LNCAP (cell line): ENCODE data around the gene COQ9.

Experiments used
- TF ChIP-seq, protein P1 (sequence below): fragments of 450-650 bp; IDR thresholded peaks from 2 replicates; pipeline ENCODE4 v1.5.1; 2017; ENCODE audit warnings: mild to moderate bottlenecking

COQ9 gene

DNA sequence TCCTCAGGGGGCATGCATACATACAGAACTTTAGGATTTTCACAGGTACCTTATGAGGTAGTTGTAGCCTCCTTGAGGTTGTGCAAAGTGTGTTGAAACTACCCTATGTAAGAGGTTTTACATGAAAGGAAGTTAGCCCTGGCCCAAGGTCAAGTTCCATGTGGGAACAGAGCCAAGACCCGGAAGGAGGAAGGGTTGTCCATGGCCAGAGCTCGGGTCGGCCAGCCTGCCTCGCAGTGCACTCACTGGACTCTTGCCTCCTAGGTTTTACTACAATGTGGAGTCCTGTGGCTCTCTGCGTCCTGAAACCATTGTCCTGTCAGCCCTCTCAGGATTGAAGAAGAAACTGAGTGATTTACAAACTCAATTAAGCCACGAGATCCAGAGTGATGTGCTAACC, 23.4 kb downstream of the COQ9 start:
- TF ChIP-seq, protein P1, sequence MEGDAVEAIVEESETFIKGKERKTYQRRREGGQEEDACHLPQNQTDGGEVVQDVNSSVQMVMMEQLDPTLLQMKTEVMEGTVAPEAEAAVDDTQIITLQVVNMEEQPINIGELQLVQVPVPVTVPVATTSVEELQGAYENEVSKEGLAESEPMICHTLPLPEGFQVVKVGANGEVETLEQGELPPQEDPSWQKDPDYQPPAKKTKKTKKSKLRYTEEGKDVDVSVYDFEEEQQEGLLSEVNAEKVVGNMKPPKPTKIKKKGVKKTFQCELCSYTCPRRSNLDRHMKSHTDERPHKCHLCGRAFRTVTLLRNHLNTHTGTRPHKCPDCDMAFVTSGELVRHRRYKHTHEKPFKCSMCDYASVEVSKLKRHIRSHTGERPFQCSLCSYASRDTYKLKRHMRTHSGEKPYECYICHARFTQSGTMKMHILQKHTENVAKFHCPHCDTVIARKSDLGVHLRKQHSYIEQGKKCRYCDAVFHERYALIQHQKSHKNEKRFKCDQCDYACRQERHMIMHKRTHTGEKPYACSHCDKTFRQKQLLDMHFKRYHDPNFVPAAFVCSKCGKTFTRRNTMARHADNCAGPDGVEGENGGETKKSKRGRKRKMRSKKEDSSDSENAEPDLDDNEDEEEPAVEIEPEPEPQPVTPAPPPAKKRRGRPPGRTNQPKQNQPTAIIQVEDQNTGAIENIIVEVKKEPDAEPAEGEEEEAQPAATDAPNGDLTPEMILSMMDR, result no peak

DNA sequence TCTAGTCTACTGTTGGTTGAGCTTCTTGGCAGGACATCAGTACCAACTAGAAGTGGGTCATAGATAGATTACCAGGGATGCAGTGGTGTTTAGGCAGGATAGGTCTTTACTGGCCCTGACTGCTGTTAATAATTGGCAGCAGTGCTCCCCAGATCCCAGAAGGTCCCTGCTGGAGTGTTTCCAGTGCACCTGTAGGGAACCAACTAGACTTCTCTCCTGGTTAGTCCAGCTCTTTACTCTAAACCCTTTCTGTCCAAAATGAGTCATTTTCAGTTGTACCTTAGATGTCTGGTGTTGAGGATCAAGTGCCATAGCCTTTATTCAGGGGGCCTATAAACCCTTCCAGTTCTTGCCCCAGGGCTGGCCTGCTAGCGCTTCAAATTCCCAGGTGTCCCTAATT, 23.9 kb downstream of the COQ9 start:
- TF ChIP-seq, protein P1, result no peak

DNA sequence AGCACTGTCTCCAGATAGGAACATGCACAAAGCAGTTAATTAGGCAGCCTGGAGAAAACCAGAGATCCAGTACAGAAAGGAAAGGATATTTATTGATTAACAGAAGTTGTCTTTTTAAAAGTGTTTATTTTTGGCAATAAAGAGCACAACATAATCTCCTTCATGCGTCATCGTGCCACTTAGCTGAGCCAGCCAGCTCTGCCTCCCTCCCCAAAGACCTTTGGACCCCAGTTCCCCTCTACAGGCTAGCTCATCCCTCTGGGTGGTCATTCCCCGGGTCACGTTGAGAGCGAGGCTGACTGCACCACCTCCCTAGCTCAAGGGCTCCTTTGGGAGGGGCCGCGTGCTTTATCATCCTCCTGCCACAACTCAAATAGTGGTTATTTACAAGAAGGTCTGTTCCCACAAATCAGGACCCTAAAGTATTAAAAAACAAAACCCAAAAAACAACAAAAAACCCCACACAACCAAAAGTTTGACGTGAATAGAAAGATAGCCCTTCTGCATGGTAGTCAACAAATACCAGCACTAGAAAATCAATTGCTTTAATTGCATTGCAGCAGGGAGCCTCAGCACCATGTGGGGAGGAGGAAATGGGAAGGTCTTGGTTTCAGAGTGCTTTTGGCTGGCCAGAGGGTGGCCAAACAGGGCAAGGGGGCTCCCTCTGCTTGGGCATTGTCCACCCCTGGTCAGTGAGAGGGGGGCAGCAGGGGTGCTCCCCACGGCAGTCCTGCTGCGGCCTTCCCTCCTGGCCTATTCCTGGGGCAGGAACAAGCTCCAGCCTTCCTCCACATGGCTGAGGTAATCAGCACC, 24.8 kb downstream of the COQ9 start:
- TF ChIP-seq, protein P1, result no peak

DNA sequence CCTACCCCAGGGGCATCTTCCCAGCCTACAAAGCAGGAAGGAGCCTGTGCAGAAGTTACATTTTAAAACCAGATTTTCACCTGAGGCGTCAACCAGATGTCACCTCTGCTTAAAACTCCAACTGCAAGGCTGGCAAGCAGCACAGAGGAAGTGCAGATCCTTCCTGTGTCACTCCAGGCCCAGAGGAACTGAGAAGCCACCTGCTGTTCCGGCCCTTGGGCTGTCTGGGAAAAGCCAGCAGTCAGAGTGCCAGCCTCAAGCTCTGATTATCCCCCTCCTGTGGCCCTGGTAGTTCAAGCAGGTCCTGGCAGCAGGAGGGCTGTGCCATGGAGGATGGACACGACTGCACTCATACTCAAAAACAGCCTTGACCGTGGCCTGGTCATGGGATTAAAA, 25.4 kb downstream of the COQ9 start:
- TF ChIP-seq, protein P1, result no peak

DNA sequence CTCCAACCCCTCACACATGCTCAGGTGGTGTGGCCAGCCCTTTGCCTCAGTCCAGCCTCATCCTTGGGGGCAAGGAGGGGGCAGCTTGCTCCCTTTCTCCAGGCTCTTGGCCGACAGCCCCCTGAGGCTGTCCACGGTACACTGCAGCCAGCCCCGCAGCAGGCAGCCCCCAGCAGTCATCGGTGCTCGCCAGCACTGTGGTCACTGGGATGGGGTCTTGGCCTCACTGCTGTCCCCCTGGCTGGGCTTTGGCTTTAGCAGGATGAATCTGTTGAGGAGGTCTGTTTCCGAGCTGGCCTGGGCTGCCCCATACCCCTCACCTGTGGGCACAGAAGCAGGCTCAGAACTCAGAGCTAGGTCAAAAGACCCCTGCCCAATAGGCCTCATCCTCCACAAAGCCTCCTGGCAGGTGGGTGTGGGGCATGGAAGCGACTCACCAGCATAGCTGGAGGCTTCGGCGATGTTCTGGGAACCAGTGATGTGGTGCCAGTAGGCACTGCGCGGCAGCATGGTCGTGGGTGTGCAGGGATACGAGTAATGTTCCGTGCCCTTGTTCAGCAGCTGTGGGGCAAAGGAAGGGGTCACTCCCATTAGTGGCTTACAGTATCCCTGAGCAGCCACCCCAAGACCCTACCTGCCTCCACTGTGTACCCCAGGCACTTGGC, 26.0 kb downstream of the COQ9 start:
- TF ChIP-seq, protein P1, result no peak

DNA sequence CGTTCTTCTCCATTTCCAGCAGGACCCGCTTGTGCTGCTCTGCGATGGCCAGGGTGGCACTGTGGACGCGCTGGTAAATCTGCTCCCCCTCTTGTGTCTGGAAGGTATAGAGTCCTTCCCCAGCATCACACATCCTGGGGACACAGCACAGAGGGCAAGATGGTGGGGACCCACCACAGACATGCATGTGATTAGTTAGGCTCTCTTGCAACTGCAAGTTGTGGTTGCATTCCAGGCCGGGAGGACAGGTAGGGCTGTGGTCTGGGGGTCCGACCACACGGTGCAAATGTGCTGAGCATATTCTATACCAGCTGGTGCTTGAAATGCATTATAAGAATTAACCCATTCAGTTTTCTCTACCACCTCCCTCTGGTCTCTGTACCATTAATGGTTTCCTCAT, 26.6 kb downstream of the COQ9 start:
- TF ChIP-seq, protein P1, result no peak

DNA sequence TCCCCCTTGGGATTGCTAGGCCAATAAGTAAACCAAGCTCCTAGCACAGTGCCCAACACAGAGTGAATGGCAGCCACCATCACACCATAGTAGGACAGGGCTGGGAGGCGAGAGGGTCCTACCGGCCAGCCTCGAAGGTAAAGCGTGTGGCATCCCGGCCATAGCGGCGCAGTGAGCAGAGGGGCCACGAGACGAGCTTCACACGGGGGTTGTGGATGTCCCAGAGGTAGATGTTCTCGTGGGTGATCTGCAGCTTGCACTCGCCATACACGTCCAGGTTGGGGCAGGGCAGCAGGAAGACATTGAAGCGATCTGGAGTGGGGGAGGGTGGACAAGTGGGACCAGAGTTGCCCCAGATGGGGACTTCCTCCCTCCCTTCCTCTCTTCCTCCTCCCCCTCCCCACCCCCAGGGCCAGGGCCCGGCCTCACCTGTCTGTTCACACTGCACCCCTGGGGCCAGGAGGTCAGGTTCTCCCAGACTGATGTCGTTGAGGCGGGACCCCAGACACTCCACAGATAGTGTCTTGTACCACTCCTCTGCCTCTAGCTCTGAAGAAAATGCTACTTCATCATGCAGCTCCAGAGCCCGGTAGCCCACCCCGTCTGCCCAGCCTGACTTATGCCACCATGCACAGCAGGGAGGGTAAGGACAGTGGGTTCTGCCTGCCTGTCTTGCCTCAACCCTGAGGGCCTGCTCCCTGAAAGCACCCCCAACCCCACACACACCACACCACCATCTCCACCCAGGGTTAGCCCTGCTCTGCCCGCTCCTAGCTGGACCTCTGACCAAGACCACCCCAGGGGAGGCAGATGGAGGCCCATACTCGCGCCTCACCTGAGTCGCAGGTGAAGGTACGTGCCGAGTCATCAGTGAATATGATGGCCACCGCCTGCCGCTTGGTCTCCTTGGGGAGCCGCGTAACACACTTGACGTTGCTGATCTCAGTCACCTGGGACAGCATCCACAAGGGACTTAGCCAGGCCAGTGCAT, 27.7 kb downstream of the COQ9 start:
- TF ChIP-seq, protein P1, result no peak
